GM19043 (cell line): Measurements from ENCODE around the gene HYAL1.
A peak's percentile ranks its signal among the peaks of the same experiment; 100 is the strongest.

ENCODE experiments used
- ATAC-seq: cut with Tn5 transposase; IDR thresholded peaks from one replicate; pipeline ENCODE4 v1.9.1; 2021; ENCODE audit warnings: low read depth; ENCODE audit not compliant: unreplicated experiment

The HYAL1 gene, protein sequence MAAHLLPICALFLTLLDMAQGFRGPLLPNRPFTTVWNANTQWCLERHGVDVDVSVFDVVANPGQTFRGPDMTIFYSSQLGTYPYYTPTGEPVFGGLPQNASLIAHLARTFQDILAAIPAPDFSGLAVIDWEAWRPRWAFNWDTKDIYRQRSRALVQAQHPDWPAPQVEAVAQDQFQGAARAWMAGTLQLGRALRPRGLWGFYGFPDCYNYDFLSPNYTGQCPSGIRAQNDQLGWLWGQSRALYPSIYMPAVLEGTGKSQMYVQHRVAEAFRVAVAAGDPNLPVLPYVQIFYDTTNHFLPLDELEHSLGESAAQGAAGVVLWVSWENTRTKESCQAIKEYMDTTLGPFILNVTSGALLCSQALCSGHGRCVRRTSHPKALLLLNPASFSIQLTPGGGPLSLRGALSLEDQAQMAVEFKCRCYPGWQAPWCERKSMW

DNA sequence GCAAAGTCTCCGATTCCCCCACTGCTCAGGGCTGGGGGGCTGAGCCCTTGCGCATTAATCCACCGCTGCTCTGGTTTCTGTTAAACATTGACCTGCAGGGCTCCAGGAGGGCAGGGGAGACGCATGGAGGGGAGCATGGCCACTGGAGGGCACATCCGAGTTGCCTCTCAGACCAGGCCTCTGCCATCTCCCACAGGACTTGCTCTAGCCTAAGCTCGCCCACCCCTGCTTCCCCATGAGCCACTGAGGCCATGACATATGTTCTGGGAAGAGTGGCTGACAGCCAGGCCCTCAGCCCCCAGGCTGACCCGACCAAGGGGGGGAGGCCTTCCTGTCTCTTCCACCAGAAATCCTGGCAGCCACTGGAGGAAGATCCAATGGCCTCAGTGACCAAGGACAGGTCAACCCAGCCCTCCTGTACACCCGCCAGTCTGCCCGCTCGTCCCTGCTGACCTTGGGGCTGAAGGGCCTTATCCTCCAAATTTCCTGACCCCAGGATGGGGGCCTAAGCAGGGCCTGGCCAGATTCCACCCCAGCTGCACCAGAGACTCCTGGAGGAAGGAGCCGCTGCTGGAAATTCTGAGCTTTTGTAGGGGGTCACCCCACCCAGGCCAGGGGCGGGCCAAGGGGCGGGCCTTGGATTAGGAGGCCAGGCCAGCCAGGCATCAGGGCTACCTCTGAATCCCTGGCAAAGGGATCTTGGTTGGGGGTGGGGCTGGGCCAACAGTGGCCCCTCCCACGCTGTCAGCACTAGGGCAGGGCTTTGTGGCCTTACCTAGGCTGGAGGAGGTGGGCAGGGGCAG lies at the start of gene HYAL1:
Gene HYAL1, minus strand, starts transcription at position 562 of the 803 bp plus-strand sequence. CDS start 618 bp downstream, outside the sequence.
- ATAC-seq: no peak

GRCh38 chr3:50352781-50353180 lies 49.4 kb upstream of the HYAL1 start:
- no peak for ATAC-seq

DNA sequence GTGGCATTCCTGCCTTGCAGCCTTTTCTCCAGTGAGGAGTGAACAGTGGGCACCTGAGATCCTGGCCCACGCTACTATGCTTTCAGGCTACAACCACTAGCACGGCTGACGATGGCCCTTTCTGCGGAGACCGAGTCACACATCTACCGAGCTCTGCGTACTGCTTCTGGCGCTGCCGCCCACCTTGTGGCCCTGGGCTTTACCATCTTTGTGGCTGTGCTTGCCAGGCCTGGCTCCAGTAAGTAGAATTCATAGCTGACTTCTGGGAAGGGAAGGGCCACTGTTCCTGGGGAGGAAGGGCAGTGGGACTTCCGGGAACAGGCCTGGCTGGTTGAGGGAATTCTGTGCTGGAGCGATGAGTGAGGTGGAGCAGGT lies 47.9 kb upstream of the HYAL1 start:
- ATAC-seq: no peak

GRCh38 chr3:50350527-50351322 lies 47.4 kb upstream of the HYAL1 start, which contains the start of the genes CYB561D2 and NPRL2:
Gene CYB561D2 (plus strand): TSS chr3:50350862. CDS start chr3:50351434, 572 bp downstream.
Gene NPRL2 (minus strand): TSS chr3:50350775. CDS start chr3:50350652, 123 bp downstream.
- peak; percentile 86 for ATAC-seq

- no peak for ATAC-seq
Measured at GRCh38 chr3:50350213-50350526, 46.8 kb upstream of the HYAL1 start.

DNA sequence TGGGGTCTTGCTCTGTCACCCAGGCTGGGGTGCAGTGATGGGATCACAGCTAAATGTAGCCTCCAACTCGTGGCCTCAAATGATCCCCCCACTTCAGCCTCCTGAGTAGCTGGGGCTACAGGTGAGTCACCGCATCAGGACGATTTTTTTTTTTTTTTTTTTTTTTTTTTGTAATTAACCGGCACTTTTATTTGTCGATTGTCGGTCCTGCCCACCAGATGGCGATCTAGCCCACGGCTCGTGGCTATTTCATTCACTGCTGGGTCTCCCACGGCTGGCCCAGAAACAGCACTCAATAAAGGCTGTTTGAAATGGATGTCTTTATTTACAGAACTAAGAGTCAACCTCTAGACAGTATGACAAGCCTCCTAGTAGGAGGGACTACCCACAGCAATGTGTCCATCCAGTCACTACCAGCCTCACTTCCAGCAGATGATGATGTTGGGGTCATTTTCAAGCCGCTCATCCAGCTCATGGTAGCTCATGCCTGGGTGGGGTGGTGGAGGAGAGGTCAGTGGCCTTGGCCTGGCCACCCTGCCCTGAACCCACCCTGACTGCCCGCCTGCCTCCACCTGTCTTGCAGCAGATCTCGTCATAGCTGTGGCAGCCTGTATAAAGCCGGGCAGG lies 43.9 kb upstream of the HYAL1 start:
- ATAC-seq: no peak

GRCh38 chr3:50345586-50346234 lies 42.3 kb upstream of the HYAL1 start, which contains the start of gene ZMYND10:
Gene ZMYND10 (minus strand): TSS chr3:50345732. CDS start chr3:50345579, 153 bp downstream.
- ATAC-seq: no peak

DNA sequence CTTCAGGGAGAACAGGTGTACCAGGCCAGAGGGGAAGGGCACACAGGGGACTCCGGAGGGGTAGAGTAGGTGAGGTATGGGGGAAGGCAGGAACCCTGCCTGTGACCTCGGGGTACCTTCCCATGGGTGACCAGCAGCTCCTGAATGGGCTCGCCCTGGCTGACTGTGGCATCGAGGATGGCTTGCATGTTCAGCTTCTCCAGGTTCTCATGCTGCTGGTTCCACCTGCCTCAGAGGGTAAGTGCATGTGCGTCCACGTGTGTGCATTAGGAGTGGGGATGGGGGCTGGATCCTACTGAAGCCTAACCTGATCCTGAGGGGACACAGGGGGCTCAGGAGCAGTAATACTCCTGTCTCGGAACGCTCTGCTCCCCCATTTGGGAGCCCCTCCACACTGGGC lies 41.6 kb upstream of the HYAL1 start:
- no peak for ATAC-seq

DNA sequence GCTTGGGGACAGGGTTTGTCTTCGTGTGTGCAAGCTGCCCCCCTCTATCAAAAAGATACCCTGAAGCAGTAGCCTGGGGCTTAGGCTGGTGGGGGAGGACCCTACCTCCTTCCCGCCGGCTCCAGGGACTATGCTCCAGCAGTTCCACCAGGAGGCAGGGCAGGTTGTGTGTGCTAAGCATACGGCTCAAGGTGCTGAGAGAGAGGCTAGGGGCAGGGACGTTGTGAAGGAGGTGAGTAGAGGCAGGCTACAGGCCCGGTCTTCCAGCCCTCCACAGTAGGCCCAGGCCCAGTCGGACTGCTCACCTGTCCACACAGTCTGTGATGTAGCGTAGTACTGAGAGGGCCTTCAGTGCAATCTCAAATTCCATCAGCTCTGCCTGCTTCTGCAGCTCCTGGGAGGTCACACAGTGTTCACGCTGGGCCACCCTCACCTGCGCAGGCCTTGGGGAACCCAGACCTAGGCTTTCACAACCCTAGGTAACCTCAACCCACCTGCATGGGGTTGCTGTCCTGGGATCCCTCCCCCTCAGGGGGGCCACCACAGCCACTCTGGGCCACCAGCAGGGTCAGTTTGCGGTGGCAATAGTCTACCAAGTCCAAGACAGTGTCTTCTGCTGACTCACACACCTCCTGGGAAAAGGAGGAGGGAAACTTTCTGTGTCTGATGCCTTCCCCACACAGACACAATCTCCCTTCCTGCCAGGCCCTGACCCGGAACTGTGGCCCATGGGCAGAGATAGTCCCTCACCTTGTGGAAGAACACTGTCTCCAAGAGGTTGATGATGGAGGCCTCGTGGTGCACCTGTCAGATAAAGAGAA lies 39.6 kb upstream of the HYAL1 start:
- ATAC-seq: no peak

DNA sequence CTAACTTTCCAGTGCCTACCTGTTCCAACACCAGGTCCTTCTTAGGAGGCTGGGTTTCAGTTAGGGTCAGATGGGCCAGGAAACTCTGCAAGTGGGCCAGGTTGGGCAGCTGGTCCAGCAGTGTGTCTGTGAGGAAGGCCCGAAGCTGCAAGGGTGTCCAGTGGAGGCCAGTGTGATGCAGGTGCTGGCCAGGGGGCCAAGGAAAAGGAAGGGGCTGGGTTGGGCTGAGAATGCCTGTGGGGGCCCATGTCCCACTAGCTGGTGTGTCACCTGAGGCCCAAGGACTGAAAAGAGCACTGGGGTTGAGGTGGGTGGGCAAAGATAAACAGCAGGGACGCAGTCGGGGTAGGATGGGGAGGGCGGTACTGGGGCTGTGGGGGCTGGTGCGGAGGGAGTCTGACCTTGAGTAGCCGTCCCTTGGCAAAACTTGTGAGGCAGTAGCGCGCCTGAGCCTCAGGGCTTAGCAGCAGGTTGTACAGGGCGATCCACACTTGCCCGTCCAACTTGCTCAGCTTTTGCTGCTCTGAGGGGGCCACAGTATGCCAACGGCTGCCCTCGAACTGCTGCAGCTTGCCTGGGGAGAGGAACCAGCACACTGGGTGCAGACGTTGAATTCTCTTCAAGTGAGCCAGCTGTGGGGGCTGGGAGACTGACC lies 38.7 kb upstream of the HYAL1 start:
- no peak for ATAC-seq

- no peak for ATAC-seq
Measured at GRCh38 chr3:50341537-50341936, 38.2 kb upstream of the HYAL1 start.

DNA sequence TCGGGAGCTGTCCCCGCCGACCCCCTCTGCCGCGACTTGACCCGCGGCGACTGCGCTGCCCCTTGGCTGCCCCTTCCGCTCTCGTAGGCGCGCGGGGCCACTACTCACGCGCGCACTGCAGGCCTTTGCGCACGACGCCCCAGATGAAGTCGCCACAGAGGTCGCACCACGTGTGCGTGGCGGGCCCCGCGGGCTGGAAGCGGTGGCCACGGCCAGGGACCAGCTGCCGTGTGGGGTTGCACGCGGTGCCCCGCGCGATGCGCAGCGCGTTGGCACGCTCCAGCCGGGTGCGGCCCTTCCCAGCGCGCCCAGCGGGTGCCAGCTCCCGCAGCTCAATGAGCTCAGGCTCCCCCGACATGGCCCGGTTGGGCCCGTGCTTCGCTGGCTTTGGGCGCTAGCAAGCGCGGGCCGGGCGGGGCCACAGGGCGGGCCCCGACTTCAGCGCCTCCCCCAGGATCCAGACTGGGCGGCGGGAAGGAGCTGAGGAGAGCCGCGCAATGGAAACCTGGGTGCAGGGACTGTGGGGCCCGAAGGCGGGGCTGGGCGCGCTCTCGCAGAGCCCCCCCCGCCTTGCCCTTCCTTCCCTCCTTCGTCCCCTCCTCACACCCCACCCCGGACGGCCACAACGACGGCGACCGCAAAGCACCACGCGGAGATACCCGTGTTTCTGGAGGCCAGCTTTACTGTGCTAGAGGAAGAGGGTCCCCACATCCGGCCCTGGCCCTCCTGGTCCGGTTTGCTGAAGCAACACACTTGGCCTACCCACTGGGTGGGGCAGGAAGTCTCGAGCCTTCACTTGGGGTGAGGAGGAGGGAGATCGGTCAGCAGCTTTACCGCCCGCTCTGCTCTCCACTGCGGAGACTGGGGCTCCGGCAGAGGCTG lies 37.3 kb upstream of the HYAL1 start, which contains the start of gene RASSF1:
Gene RASSF1, minus strand, starts transcription at position 389 of the 882 bp plus-strand sequence. Its CDS starts 31 bp downstream, at position 358.
- peak; percentile 27 for ATAC-seq

DNA sequence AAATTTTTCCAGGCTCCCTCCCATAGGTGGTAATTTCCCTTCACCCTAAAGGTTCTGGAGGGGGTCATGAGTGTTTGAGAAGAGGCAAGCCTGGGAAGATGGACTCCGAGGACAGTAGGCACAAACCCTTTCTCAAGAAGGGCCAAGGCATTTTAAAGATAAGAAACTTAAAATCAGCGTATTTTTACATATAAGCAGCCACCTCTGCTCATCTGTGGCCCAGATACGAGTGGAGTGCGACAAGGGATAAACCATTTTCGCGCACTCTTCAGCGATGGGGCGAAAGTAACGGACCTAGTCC lies 36.7 kb upstream of the HYAL1 start:
- no peak for ATAC-seq

GRCh38 chr3:50339485-50340146 lies 36.2 kb upstream of the HYAL1 start:
- no peak for ATAC-seq

- ATAC-seq: no peak
Measured at GRCh38 chr3:50338965-50339364, 35.6 kb upstream of the HYAL1 start.

DNA sequence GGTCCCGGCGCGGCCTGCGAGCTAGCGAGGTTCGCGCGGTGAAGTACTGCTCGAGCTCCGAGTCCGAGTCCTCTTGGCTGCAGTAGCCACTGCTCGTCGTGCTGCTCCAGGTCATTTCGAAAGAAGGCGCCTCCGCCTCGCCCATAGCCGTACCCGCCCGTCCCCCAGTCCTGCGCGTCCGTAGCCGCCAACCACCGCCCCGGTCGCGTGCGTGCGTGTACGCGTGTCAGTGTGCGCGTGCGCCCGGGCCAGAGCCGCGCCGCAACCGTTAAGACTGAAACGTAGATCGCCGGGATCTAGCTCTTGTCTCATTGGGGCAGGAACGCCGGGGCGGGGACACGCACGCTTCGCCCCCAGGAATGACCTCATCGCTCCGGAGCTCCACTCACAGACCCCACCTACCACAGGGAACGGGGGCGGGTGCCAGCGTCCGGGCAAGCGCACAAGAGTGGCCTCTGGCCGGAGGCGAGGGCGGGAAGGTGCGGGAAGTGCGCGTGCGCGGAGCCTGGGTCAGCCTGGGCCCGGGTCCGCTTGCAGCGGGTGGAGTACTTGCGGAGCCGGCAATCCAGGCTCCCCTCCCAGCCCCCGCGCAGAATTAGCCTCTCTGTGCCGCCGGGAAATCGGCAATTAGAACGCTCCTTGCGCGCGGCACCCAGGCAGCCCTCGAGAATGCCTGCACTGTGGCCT lies 33.9 kb upstream of the HYAL1 start:
- ATAC-seq: peak; percentile 60
